H9 (cell line): ENCODE data around the gene NEK11. TPM values are rescaled to one million over a fixed set of nuclear protein-coding genes. Genes with fewer than 3 reads are reported as not detected.

Experiments used
- DNase-seq: peaks from one replicate; pipeline ENCODE4 v3.0.0-alpha.2; 2017
- H2AFZ ChIP-seq: one replicate; pipeline ENCODE4 v1.6.1; 2013; ENCODE audit warnings: mild to moderate bottlenecking, low read length, control low read depth, moderate library complexity
- H2AK5ac ChIP-seq: 2 replicates; pipeline ENCODE4 v1.6.1; 2013; ENCODE audit warnings: low read length, control low read depth, mixed read lengths; ENCODE audit not compliant: insufficient read length
- H2BK120ac ChIP-seq: one replicate; pipeline ENCODE4 v1.6.1; 2013; ENCODE audit warnings: low read depth, mild to moderate bottlenecking, low read length, control low read depth, inconsistent platforms; ENCODE audit not compliant: poor library complexity, severe bottlenecking
- H2BK12ac ChIP-seq: 2 replicates; pipeline ENCODE4 v1.6.1; 2013; ENCODE audit warnings: low read length, control low read depth, mixed read lengths, low read depth; ENCODE audit not compliant: insufficient read length
- H2BK15ac ChIP-seq: 2 replicates; pipeline ENCODE4 v1.6.1; 2013; ENCODE audit warnings: low read depth, low read length, control low read depth
- H2BK20ac ChIP-seq: one replicate; pipeline ENCODE4 v1.6.1; 2013; ENCODE audit warnings: low read depth, mild to moderate bottlenecking, low read length, control low read depth, inconsistent platforms; ENCODE audit not compliant: poor library complexity, severe bottlenecking
- H2BK5ac ChIP-seq: 2 replicates; pipeline ENCODE4 v1.6.1; 2013; ENCODE audit warnings: low read length, control low read depth, mixed read lengths; ENCODE audit not compliant: insufficient read length
- H3K14ac ChIP-seq: 2 replicates; pipeline ENCODE4 v1.6.1; 2013; ENCODE audit warnings: low read length, control low read depth; ENCODE audit not compliant: insufficient read depth
- H3K18ac ChIP-seq: 2 replicates; pipeline ENCODE4 v1.6.1; 2013; ENCODE audit warnings: low read depth, mild to moderate bottlenecking, mixed read lengths, low read length, control low read depth; ENCODE audit not compliant: insufficient read length
- H3K23ac ChIP-seq: 2 replicates; pipeline ENCODE4 v1.6.1; 2013; ENCODE audit warnings: low read length, control low read depth, mixed read lengths, low read depth; ENCODE audit not compliant: insufficient read length
- H3K23me2 ChIP-seq: 2 replicates; pipeline ENCODE4 v1.6.1; 2013; ENCODE audit warnings: low read depth, mild to moderate bottlenecking, mixed read lengths, low read length, control low read depth; ENCODE audit not compliant: insufficient read length, poor library complexity, severe bottlenecking
- H3K27ac ChIP-seq: 2 replicates; pipeline ENCODE4 v1.5.1; 2013; ENCODE audit warnings: low read length, control low read depth, mixed read lengths, low read depth; ENCODE audit not compliant: insufficient read length
- H3K27me3 ChIP-seq: 2 replicates; pipeline ENCODE4 v1.6.1; 2013; ENCODE audit warnings: low read length, control low read depth, inconsistent platforms; ENCODE audit not compliant: insufficient read depth
- H3K4ac ChIP-seq: 2 replicates; pipeline ENCODE4 v1.6.1; 2013; ENCODE audit warnings: low read depth, mild to moderate bottlenecking, control low read depth, inconsistent platforms, low read length, moderate library complexity
- H3K4me1 ChIP-seq: 2 replicates; pipeline ENCODE4 v1.6.1; 2013; ENCODE audit warnings: low read length, control low read depth, inconsistent platforms; ENCODE audit not compliant: insufficient read depth
- H3K4me2 ChIP-seq: 2 replicates; pipeline ENCODE4 v1.6.1; 2013; ENCODE audit warnings: low read length, control low read depth, mixed read lengths; ENCODE audit not compliant: insufficient read length, insufficient read depth
- H3K56ac ChIP-seq: 2 replicates; pipeline ENCODE4 v1.6.1; 2013; ENCODE audit warnings: low read depth, mild to moderate bottlenecking, mixed read lengths, low read length, control low read depth; ENCODE audit not compliant: insufficient read length
- H3K79me1 ChIP-seq: 2 replicates; pipeline ENCODE4 v1.6.1; 2013; ENCODE audit warnings: low read depth, mild to moderate bottlenecking, moderate library complexity, low read length, control low read depth, inconsistent platforms; ENCODE audit not compliant: insufficient read depth, poor library complexity, severe bottlenecking
- H3K79me2 ChIP-seq: 2 replicates; pipeline ENCODE4 v1.6.1; 2013; ENCODE audit warnings: low read length, control low read depth, inconsistent platforms; ENCODE audit not compliant: insufficient read depth
- H3K9ac ChIP-seq: 2 replicates; pipeline ENCODE4 v1.6.1; 2013; ENCODE audit warnings: low read length, control low read depth, mixed read lengths; ENCODE audit not compliant: insufficient read length; ENCODE audit errors: extremely low read depth
- H3K9me3 ChIP-seq: one replicate; pipeline ENCODE4 v1.6.1; 2013; ENCODE audit warnings: low read depth, low read length, inconsistent platforms; ENCODE audit not compliant: control insufficient read depth
- H3T11ph ChIP-seq: one replicate; pipeline ENCODE4 v1.6.1; 2013; ENCODE audit warnings: mild to moderate bottlenecking, low read length, control low read depth, inconsistent platforms
- H4K20me1 ChIP-seq: one replicate; pipeline ENCODE4 v1.6.1; 2013; ENCODE audit not compliant: control insufficient read depth, insufficient read length, insufficient read depth
- H4K5ac ChIP-seq: 2 replicates; pipeline ENCODE4 v1.6.1; 2013; ENCODE audit warnings: low read depth, mild to moderate bottlenecking, mixed read lengths, low read length, control low read depth; ENCODE audit not compliant: insufficient read length
- H4K8ac ChIP-seq: replicated peaks from 2 replicates; pipeline ENCODE4 v1.6.1; 2013; ENCODE audit warnings: low read length, control low read depth, mixed read lengths, low read depth; ENCODE audit not compliant: insufficient read length
- H4K91ac ChIP-seq: 2 replicates; pipeline ENCODE4 v1.6.1; 2013; ENCODE audit warnings: low read depth, mild to moderate bottlenecking, moderate library complexity, mixed read lengths, low read length, control low read depth; ENCODE audit not compliant: insufficient read length
- H3K27ac Mint-ChIP-seq, 3 experiments: 2 replicates in 2 of 3; 3 replicates in 1 of 3; pipeline ENCODE4 v1.8.0; 2020 to 2021; ENCODE audit warnings: mixed read lengths in 3 of 3, mild to moderate bottlenecking in 1 of 3, moderate library complexity in 1 of 3
- H3K27me3 Mint-ChIP-seq: 2 replicates; pipeline ENCODE4 v1.8.0; 2021; ENCODE audit warnings: low read depth, mild to moderate bottlenecking, moderate library complexity, mixed read lengths
- H3K36me3 Mint-ChIP-seq, 3 experiments: 2 replicates in 2 of 3; 3 replicates in 1 of 3; pipeline ENCODE4 v1.8.0; 2020 to 2021; ENCODE audit warnings: low read depth in 3 of 3, mixed read lengths in 3 of 3; ENCODE audit not compliant: insufficient read depth in 1 of 3
- H3K4me1 Mint-ChIP-seq, 2 experiments: 2 replicates each; pipeline ENCODE4 v1.8.0; 2020; ENCODE audit warnings: mixed read lengths in 2 of 2
- H3K4me3 Mint-ChIP-seq, 2 experiments: 2 replicates in 1 of 2; 3 replicates in 1 of 2; pipeline ENCODE4 v1.8.0; 2020 to 2021; ENCODE audit warnings: mild to moderate bottlenecking in 2 of 2, mixed read lengths in 2 of 2, moderate library complexity in 1 of 2
- H3K9me3 Mint-ChIP-seq, 2 experiments: 2 replicates in 1 of 2; 3 replicates in 1 of 2; pipeline ENCODE4 v1.8.0; 2020; ENCODE audit warnings: mild to moderate bottlenecking in 2 of 2, mixed read lengths in 2 of 2, moderate library complexity in 1 of 2
- CTCF ChIP-seq: fragments of 200-600 bp; sonication (generic); conservative IDR thresholded peaks from 3 replicates; pipeline ENCODE4 v1.8.0; 2021; ENCODE audit warnings: antibody characterized with exemption, mild to moderate bottlenecking
- WGBS: extraction: QIAGEN DNeasy Blood & Tissue Kit; methylation state at CpG from one replicate; pipeline ENCODE4 v1.1.7; 2013; ENCODE audit warnings: missing lambda C conversion rate, low lambda C conversion rate, mixed read lengths; ENCODE audit not compliant: insufficient read length; ENCODE audit errors: extremely low coverage; 5-methylcytosine and 5-hydroxymethylcytosine counted together
- total RNA-seq: library from RNA; stranded (reverse); gene quantifications from 2 replicates; pipeline ENCODE4 v1.2.1, GENCODE V29; 2021

NEK11 gene
- total RNA-seq, 1 experiment from 2014 or later = 2.5 TPM

GRCh38 chr3:131020122-131020693 lies 6.5 kb upstream of the NEK11 start:
- Histone ChIP-seq H4K91ac (no peak overlapping the region), H2BK120ac (no peak overlapping the region), H3K27me3 (no peaks in the 10 kb centered on the region), H4K8ac (no peak overlapping the region), H3K4ac (no peak overlapping the region), H2AFZ (no peak overlapping the region), H3K18ac (no peak overlapping the region), H3K79me2 (no peaks in the 10 kb centered on the region), H2AK5ac (no peak overlapping the region), H4K20me1 (no peaks in the 10 kb centered on the region), H3K23me2 (no peaks in the 10 kb centered on the region), H2BK15ac (no peak overlapping the region), H3K14ac (no peak overlapping the region), H3K27ac (no peak overlapping the region), H3K79me1 (no peaks in the 10 kb centered on the region), H2BK12ac (no peak overlapping the region), H3K4me1 (no peaks in the 10 kb centered on the region), H2BK20ac (no peak overlapping the region), H3K4me2 (no peak overlapping the region), H3T11ph (no peak overlapping the region), H4K5ac (no peak overlapping the region), H3K9ac (no peak overlapping the region), H3K9me3 (no peaks in the 10 kb centered on the region), H3K23ac (no peak overlapping the region), H2BK5ac (no peak overlapping the region), H3K56ac (no peak overlapping the region)
- H3K27ac Mint-ChIP-seq = no peak overlapping the region
- H3K27me3 Mint-ChIP-seq = no peaks in the 10 kb centered on the region
- H3K36me3 Mint-ChIP-seq = peaks cover 7 to 28% (median 28%) of the 10 kb centered on the region in 3 experiments; a peak in 6 of 7 replicates
- TF ChIP-seq CTCF = no peak
- H3K9me3 Mint-ChIP-seq = no peaks in the 10 kb centered on the region
- DNase-seq = no peak
- no peak overlapping the region for H3K4me3 Mint-ChIP-seq
- peaks cover 4% of the 10 kb centered on the region in 2 experiments; a peak in 3 of 4 replicates for H3K4me1 Mint-ChIP-seq
- WGBS = no CpG with 5 or more reads among the region's 5 CpGs
